H1 (cell line): ENCODE results near the gene MRPL1. TPM values are rescaled to one million over a fixed set of nuclear protein-coding genes. Genes with fewer than 3 reads are reported as not detected.

Source experiments
- polyA plus RNA-seq, 7 experiments: library from polyadenylated mRNA; depleted of rRNA in 3 of 7; stranded (reverse) in 5 of 7; unstranded in 2 of 7; fragments of >200 nt in 5 of 7; fragments of 200-250 nt in 2 of 7; gene quantifications; 1 replicate in 5 of 7; 2 replicates in 1 of 7; 4 replicates in 1 of 7; pipeline versions ENCODE4 v1.2.1 to v1.2.3, GENCODE V29; 2011 to 2013; ENCODE audit warnings: missing spikeins in 2 of 7, mixed read lengths in 2 of 7
- total RNA-seq: library from RNA; stranded (reverse); fragmentation: NEBNext Ultra II Directional; extraction: Animal tissue kit (Norgen Biotek cat#: 25700); gene quantifications from 2 replicates; pipeline ENCODE4 v1.2.1, GENCODE V29; 2021
- TF ChIP-seq, protein P1 (sequence below): fragments of 300-600 bp; sonication (generic); IDR thresholded peaks from 2 replicates; pipeline ENCODE4 v1.7.1; 2012; ENCODE audit warnings: low read length, moderate library complexity, mild to moderate bottlenecking, inconsistent platforms; ENCODE audit not compliant: insufficient replicate concordance

The MRPL1 gene
- total and polyA plus RNA-seq, 2 of the 8 experiments (the other 6 are each of a cell fraction or from before 2014, with no cell fraction given) = 9.6 to 37.0 TPM

DNA sequence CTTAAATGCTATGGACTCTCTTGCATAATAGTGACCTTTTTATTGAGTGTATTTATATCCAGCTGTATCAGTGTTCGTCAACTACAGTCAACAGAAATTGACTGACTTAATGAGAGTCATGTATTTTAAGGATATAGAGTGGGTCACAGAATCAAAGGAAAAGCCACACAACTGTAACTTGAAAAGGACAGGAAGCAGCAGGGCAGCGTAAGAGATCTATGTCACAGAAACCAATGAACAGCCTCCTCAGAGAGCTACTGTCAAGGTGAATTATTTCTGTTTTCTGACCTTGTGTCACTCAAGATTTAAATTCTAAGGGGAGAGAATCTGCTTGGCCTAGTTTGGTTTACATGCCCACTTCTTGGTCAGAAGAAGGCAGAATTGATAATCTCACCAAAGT lies 100.4 kb downstream of the MRPL1 start (continued):
- TF ChIP-seq, protein P1, sequence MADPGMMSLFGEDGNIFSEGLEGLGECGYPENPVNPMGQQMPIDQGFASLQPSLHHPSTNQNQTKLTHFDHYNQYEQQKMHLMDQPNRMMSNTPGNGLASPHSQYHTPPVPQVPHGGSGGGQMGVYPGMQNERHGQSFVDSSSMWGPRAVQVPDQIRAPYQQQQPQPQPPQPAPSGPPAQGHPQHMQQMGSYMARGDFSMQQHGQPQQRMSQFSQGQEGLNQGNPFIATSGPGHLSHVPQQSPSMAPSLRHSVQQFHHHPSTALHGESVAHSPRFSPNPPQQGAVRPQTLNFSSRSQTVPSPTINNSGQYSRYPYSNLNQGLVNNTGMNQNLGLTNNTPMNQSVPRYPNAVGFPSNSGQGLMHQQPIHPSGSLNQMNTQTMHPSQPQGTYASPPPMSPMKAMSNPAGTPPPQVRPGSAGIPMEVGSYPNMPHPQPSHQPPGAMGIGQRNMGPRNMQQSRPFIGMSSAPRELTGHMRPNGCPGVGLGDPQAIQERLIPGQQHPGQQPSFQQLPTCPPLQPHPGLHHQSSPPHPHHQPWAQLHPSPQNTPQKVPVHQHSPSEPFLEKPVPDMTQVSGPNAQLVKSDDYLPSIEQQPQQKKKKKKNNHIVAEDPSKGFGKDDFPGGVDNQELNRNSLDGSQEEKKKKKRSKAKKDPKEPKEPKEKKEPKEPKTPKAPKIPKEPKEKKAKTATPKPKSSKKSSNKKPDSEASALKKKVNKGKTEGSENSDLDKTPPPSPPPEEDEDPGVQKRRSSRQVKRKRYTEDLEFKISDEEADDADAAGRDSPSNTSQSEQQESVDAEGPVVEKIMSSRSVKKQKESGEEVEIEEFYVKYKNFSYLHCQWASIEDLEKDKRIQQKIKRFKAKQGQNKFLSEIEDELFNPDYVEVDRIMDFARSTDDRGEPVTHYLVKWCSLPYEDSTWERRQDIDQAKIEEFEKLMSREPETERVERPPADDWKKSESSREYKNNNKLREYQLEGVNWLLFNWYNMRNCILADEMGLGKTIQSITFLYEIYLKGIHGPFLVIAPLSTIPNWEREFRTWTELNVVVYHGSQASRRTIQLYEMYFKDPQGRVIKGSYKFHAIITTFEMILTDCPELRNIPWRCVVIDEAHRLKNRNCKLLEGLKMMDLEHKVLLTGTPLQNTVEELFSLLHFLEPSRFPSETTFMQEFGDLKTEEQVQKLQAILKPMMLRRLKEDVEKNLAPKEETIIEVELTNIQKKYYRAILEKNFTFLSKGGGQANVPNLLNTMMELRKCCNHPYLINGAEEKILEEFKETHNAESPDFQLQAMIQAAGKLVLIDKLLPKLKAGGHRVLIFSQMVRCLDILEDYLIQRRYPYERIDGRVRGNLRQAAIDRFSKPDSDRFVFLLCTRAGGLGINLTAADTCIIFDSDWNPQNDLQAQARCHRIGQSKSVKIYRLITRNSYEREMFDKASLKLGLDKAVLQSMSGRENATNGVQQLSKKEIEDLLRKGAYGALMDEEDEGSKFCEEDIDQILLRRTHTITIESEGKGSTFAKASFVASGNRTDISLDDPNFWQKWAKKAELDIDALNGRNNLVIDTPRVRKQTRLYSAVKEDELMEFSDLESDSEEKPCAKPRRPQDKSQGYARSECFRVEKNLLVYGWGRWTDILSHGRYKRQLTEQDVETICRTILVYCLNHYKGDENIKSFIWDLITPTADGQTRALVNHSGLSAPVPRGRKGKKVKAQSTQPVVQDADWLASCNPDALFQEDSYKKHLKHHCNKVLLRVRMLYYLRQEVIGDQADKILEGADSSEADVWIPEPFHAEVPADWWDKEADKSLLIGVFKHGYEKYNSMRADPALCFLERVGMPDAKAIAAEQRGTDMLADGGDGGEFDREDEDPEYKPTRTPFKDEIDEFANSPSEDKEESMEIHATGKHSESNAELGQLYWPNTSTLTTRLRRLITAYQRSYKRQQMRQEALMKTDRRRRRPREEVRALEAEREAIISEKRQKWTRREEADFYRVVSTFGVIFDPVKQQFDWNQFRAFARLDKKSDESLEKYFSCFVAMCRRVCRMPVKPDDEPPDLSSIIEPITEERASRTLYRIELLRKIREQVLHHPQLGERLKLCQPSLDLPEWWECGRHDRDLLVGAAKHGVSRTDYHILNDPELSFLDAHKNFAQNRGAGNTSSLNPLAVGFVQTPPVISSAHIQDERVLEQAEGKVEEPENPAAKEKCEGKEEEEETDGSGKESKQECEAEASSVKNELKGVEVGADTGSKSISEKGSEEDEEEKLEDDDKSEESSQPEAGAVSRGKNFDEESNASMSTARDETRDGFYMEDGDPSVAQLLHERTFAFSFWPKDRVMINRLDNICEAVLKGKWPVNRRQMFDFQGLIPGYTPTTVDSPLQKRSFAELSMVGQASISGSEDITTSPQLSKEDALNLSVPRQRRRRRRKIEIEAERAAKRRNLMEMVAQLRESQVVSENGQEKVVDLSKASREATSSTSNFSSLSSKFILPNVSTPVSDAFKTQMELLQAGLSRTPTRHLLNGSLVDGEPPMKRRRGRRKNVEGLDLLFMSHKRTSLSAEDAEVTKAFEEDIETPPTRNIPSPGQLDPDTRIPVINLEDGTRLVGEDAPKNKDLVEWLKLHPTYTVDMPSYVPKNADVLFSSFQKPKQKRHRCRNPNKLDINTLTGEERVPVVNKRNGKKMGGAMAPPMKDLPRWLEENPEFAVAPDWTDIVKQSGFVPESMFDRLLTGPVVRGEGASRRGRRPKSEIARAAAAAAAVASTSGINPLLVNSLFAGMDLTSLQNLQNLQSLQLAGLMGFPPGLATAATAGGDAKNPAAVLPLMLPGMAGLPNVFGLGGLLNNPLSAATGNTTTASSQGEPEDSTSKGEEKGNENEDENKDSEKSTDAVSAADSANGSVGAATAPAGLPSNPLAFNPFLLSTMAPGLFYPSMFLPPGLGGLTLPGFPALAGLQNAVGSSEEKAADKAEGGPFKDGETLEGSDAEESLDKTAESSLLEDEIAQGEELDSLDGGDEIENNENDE = no peak
